Lower leg skin (tissue), 4 donors: ENCODE results near the gene PPP2R5C. TPM values are rescaled to one million over a fixed set of nuclear protein-coding genes. Genes with fewer than 3 reads are reported as not detected.

Source experiments
- DNase-seq, 2 donors: peaks; one replicate each; pipeline ENCODE4 v3.0.0-alpha.2; 2019; ENCODE audit warnings: low spot score in 2 of 2
- H3K4me3 ChIP-seq: fragments of 200-600 bp; sonication (generic); 2 replicates; pipeline ENCODE4 v1.5.1; 2017; ENCODE audit warnings: mild to moderate bottlenecking, low read depth; ENCODE audit not compliant: poor library complexity, severe bottlenecking
- POLR2A ChIP-seq, 2 donors: fragments of 450-650 bp; IDR thresholded peaks; one replicate each; pipeline ENCODE4 v1.6.1; 2016 to 2017; ENCODE audit warnings: antibody characterized with exemption in 2 of 2, mild to moderate bottlenecking in 1 of 2, moderate library complexity in 1 of 2
- WGBS, 2 donors: methylation state at CpG; one replicate each; pipeline ENCODE4 v1.1.5; 2018; 5-methylcytosine and 5-hydroxymethylcytosine counted together
- intact Hi-C: fragments of 100-400 bp; cut with DNase I; formaldehyde crosslinking; loops from one replicate; pipeline ENCODE4 v1.15.0; 2023; ENCODE audit warnings: low total_unique reads
- total RNA-seq, 4 donors: library from RNA; depleted of rRNA; stranded (reverse); fragments of >200 nt; gene quantifications; one replicate each; pipeline ENCODE4 v1.1.0, GENCODE V29; 2016
- TF ChIP-seq, protein P1 (sequence below), 3 donors: fragments of 450-650 bp; IDR thresholded peaks; one replicate each; pipeline ENCODE4 v1.5.1; 2016; ENCODE audit warnings: antibody characterized with exemption in 3 of 3, mild to moderate bottlenecking in 3 of 3, moderate library complexity in 2 of 3

The PPP2R5C gene
- total RNA-seq, 4 donors from 2014 or later, result 74.6 to 89.9 (median 80.3) TPM

GRCh38 chr14:101773378-101773777, 11.9 kb downstream of the PPP2R5C start:
- intact Hi-C loops, result no loop called here
- DNase-seq, result peak in 1 of 2 donors; percentile 76
- TF ChIP-seq POLR2A (IDR thresholded peaks at IDR 0.05), result no peak
- TF ChIP-seq, protein P1, sequence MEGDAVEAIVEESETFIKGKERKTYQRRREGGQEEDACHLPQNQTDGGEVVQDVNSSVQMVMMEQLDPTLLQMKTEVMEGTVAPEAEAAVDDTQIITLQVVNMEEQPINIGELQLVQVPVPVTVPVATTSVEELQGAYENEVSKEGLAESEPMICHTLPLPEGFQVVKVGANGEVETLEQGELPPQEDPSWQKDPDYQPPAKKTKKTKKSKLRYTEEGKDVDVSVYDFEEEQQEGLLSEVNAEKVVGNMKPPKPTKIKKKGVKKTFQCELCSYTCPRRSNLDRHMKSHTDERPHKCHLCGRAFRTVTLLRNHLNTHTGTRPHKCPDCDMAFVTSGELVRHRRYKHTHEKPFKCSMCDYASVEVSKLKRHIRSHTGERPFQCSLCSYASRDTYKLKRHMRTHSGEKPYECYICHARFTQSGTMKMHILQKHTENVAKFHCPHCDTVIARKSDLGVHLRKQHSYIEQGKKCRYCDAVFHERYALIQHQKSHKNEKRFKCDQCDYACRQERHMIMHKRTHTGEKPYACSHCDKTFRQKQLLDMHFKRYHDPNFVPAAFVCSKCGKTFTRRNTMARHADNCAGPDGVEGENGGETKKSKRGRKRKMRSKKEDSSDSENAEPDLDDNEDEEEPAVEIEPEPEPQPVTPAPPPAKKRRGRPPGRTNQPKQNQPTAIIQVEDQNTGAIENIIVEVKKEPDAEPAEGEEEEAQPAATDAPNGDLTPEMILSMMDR (IDR thresholded peaks at IDR 0.05), result no peak

DNA sequence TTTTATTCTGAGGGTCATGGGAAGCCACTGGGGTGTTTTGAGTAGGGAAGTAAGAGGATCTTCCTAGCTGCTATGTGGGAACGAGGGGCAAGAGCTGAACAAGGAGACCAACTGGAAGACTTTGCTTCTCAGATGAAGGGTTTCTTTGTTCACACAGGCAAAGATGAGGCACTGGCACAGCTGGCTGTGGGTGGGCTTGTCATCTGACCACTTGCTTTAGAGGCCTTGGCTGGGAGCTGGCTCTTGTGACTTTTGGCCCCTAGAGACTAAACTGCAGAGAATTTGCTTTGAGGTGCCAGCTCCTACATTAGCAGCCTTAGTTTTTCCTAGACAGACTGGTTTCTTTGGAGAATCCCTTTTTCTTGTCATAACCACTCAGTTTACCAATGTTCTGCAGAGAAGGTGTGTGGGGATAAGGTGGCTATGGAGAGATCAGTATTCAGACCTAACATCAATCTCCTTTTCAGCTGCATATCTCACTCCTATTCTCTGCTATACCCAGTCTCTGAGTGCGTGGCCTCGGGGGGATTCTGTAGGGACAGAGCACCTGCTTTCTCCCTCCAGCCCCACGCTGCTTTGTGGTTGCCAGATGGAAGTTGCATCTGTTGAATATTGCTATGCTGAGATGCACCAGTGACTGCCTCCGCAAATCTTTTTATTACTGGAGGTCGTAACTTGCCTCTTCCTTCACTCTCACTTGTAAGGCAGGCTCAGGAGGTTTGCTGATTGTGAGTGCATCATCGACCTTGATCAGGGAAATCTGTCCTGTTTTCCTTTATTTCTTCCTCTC, 12.7 kb downstream of the PPP2R5C start:
- TF ChIP-seq, protein P1 (IDR thresholded peaks at IDR 0.05), result no peak
- TF ChIP-seq POLR2A (IDR thresholded peaks at IDR 0.05), result no peak
- WGBS, 2 donors, result 80 to 81% methylated on average over 7 of the region's 7 CpGs
- no peak overlapping the region for H3K4me3 ChIP-seq
- DNase-seq, result no peak
- intact Hi-C loops, result no loop called here

More at GRCh38 chr14:101773378-101773777, 11.9 kb downstream of the PPP2R5C start:
- 86 to 93% methylated on average over 2 of the region's 2 CpGs for WGBS, 2 donors
- no peak overlapping the region for H3K4me3 ChIP-seq

DNA sequence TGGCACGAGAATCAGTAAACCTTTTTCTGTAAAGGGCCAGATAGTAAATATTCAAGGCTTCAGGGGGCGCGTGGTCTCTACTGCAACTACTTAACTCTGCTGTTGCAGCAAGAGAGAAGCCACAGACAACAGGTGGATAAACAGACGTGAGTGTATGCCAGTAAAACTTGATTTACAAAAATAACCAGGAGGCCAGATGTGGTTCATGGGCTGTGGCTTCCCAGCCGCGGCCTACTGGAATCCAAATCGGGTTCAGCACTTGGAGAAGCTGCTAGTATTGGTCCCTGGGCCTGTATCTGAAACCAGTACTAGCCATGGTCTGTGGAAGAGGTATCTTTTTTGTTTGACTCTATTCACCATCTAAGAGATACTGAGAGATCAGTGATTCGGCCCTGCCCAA, 13.3 kb downstream of the PPP2R5C start:
- WGBS, 2 donors, result 69 to 77% methylated on average over 8 of the region's 8 CpGs

DNA sequence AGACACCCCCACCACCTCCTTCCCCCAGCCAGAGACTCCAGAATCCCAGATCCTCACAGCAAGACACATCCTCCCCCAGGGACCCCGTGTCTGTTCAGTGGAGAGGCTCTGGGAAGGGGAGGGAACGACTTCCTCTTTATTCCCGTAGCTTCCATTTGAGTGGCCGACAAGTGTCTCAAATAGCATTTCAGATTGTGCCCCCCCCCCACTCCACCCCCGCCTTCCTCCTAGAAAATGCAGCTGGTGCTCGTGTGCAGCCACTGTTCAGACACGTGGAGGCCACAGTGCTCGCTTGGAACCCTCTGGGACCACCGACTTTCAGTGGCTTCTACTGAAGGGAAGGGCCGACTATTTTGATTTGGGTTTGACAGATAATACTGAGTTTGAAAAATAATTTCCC, 14.3 kb downstream of the PPP2R5C start:
- H3K4me3 ChIP-seq, result no peak overlapping the region
- DNase-seq, result no peak
- intact Hi-C loops, result no loop called here
- TF ChIP-seq, protein P1 (IDR thresholded peaks at IDR 0.05), result no peak
- TF ChIP-seq POLR2A (IDR thresholded peaks at IDR 0.05), result no peak
- 81 to 86% methylated on average over 10 of the region's 10 CpGs for WGBS, 2 donors

More for the DNA sequence above, 13.3 kb downstream of the PPP2R5C start:
- intact Hi-C loops, result no loop called here
- TF ChIP-seq, protein P1 (IDR thresholded peaks at IDR 0.05), result no peak
- TF ChIP-seq POLR2A (IDR thresholded peaks at IDR 0.05), result no peak
- no peak for DNase-seq
- no peak overlapping the region for H3K4me3 ChIP-seq

GRCh38 chr14:101776344-101776743, 14.8 kb downstream of the PPP2R5C start:
- H3K4me3 ChIP-seq, result no peak overlapping the region
- no peak for DNase-seq
- WGBS, 2 donors, result 94 to 95% methylated on average over 6 of the region's 6 CpGs
- no peak for TF ChIP-seq POLR2A (IDR thresholded peaks at IDR 0.05)
- TF ChIP-seq, protein P1 (IDR thresholded peaks at IDR 0.05), result no peak
- intact Hi-C loops, result no loop called here
